ENCODE results near the gene KLHL26.
A peak's percentile ranks its signal among the peaks of the same experiment; 100 is the strongest.
"Not testable (repeated sequence)": the region's sequence is repeated elsewhere in the genome, so short reads cannot be mapped to it uniquely, and the experiment has no call there.

Gene KLHL26

GRCh38 chr19:18636969-18637629, at the start of gene KLHL26:
KLHL26 (plus strand) TSS chr19:18637028; CDS start chr19:18637055, 27 bp downstream.
- DNase-seq (ENCODE audit: low read depth in 2 of 2): no peak

DNA sequence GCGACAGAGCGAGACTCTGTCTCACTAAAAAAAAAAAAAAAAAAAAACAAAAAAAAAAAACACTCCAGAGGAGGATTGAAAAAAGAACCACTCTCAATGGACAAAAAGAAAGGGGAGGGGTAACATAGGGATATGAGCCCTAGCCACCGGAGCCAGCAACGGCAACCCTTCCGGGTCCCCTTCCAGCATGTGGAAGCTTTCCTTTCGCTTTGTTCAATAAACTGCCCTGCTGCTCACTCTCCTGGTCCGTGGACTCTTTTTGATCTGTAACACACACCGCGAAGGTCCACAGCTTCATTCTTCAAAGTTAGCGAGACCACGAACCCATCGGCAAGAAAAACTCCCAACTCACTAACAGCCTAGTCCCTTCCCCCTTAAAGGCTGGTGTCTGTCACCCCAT, 49.3 kb upstream of the KLHL26 start:
- DNase-seq (ENCODE audit: low read depth in 2 of 2): no peak

DNA sequence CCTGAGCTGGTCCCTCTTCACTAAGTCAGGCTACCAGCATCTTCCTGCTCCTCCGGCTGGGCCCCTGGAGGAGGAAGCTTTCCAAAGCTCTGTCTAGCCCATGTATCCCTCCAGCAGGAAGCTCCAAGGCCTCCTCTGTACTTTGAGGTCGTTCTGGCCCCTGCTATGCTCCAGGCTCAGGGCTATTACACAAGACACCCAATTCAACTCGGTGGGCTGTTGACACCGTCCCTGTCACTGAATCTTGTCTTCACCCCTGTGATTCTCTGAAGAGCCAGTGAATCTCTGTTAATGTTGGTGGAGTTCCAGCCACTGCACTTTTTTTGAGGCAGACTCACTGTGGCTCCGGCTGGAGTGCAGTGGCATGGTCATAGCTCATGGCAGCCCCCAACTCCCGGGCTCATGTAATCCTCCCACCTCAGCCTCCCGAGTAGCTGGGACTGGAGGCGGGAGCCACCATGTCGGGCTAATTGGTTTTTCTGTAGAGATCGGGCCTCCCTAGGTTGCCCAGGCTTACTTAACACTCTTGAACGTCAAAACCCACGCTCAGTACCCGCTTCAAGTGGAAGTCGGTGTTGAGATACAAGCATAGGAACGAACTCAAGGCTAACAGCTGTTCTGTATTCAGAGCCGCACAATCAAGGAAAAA, 48.7 kb upstream of the KLHL26 start:
- DNase-seq (ENCODE audit: low read depth in 2 of 2): no peak

- peak; percentile 67 to 79 for DNase-seq (ENCODE audit: low read depth in 2 of 2)
Measured at GRCh38 chr19:18588611-18589379, 48.0 kb upstream of the KLHL26 start, which contains the start of gene REX1BD. REX1BD (plus strand) TSS chr19:18588798; CDS start chr19:18588802, 4 bp downstream.

DNA sequence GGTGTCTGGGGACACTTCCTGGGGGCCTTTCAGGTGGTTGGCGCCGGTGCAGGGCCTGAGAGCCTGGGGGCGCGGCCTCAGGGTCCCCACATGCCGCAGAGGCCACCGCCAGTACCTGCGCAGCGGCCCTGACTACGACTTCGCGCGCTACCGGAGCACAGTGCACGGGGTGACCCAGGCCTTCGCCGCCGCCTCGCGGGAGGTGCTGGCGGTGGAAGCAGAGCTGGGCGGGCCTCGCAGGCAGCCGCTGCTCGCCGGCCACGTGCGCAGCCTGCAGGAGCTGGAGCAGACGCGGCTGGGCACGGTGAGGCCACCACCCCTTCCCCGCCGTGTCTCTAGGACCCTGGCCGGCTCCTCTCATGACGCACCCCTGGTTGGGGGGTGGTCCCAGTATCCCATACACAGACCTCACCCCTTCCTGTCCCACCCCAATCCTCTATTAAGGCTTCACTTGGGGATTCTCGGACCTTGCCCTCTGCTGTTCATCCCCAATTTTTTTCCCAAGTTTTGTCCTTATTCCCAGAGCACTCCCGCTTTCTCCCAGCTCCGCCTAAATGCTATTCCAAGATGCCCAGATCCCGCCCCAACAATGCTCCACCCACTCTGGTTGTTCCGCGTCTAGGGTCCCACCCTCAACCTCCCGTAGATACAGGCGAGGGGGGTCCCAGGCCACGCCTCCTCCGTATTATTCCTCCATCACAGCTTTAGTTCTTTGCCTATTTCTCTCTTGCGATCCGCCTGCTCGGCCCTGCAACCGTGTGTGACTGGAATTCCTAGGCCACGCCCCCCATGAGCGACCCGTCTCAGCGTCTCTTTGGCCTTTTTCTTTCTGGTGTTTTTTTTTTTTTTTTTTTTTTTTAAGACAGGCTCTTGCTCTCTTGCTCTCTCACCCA, 47.2 kb upstream of the KLHL26 start:
- DNase-seq (ENCODE audit: low read depth in 2 of 2): peak; percentile 25 to 37

DNA sequence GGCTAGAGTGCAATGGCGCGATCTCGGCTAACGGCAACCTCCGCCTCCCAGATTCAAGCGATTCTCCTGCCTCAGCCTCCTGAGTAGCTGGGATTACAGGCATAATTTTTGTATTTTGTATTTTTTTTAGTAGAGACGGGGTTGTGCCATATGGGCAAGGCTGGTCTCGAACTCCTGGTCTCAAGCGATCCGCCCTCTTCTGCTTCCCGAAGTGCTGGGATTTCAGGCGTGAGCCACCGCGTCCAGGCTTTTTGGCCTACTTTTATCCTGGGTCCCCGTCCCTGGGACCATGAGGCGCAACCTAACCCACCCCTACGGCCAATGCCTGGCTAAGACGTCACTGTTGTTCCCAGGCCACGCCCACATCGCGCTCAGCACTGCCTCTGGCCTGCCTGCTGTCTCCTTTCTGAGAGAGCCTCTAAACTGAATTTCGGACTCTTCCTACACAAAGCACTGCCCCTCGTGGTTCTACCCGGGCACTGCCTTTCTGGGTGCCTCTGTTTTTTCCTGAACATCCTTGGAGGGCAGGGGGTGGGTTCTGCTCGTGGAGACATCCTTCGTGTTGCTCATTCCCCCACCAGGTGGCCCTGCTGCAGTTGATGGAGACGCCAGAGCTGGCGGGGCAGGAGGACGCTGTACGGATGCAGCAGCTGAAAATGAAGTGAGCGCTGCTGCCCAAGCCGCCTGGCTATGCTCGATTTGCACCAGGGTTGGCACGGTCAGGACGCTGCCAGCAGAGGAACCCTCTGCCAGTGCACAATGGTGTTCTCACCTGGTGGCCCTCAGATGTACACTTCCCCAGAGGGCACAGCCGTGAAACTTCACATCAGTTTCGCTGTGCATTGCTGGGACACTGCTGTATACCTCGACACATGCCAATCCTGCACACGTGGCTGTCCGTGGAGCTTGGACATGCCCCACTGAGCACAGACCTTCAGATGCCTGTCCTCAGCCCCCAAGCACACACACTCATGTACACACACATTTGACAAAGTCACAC, 46.3 kb upstream of the KLHL26 start:
- no peak for DNase-seq (ENCODE audit: low read depth in 2 of 2)

GRCh38 chr19:18591735-18592385, 45.0 kb upstream of the KLHL26 start:
- no peak for DNase-seq (ENCODE audit: low read depth in 2 of 2)

GRCh38 chr19:18592732-18593131, 44.1 kb upstream of the KLHL26 start:
- not testable (repeated sequence) for DNase-seq (ENCODE audit: low read depth in 2 of 2)

- no peak for DNase-seq (ENCODE audit: low read depth in 2 of 2)
Measured at GRCh38 chr19:18593367-18594095, 43.3 kb upstream of the KLHL26 start.

DNA sequence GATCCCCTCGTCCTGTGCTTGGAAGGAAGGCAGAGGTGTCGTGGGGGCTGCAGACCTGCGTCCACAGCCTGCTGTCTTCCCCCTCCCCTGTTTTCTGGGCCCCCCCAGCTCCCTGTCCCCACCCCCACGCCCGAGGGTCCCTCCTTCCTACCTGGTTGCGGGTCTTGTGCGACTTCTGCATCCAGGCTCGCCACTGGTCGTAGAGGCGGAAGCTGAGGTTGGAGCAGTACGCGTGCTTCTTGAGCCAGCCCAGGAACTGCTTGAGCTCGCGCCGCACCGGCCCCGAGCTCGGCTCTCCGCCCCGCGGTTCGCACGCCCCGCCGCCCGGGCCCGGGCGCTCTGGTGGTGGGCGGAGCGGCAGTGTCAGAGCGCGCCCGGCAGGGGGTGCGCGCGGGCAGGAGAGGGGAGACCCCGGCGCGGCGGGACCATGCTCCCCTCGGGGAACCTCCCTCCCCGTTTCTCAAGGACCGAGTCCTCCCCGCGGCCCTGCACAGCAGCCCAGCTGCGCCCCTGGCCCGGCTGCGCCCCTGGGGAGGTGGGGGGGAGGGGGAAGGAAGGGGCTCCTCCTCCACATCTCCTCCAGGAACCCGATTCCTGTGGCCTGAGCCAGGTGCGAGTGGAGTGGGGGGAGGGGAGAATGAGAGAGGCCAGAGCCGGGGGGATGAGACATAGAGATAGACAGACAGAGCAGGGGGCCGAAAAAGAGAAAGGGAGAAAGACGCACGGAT, 42.6 kb upstream of the KLHL26 start:
- DNase-seq (ENCODE audit: low read depth in 2 of 2): peak; percentile 54 to 56

GRCh38 chr19:18594824-18595373, 41.9 kb upstream of the KLHL26 start:
- no peak for DNase-seq (ENCODE audit: low read depth in 2 of 2)

- DNase-seq (ENCODE audit: low read depth in 2 of 2): no peak
Measured at GRCh38 chr19:18595475-18595874, 41.4 kb upstream of the KLHL26 start.

DNA sequence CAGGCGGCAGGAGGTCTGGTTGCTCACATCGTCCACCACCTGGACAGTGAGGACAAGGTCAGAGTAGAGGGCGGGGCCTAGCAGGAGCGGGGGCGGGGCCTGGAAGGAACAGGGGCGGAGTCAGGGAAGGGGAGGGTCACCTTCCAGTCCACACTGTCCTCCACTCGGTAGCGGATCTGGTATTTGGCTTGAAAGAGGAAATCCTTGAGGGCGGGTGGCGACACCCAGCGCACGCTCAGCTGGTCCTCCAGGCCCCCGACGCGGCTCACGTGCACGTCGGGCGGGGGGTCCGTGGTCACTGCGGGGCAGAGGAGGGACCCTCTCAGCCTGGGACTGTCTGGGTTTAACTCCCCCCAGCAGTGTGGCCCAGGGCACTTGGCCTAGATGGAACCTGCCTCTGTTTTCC, 40.1 kb upstream of the KLHL26 start:
- no peak for DNase-seq (ENCODE audit: low read depth in 2 of 2)

- DNase-seq (ENCODE audit: low read depth in 2 of 2): no peak
Measured at GRCh38 chr19:18597809-18598660, 38.8 kb upstream of the KLHL26 start.

- no peak for DNase-seq (ENCODE audit: low read depth in 2 of 2)
Measured at GRCh38 chr19:18599485-18599884, 37.3 kb upstream of the KLHL26 start.

DNA sequence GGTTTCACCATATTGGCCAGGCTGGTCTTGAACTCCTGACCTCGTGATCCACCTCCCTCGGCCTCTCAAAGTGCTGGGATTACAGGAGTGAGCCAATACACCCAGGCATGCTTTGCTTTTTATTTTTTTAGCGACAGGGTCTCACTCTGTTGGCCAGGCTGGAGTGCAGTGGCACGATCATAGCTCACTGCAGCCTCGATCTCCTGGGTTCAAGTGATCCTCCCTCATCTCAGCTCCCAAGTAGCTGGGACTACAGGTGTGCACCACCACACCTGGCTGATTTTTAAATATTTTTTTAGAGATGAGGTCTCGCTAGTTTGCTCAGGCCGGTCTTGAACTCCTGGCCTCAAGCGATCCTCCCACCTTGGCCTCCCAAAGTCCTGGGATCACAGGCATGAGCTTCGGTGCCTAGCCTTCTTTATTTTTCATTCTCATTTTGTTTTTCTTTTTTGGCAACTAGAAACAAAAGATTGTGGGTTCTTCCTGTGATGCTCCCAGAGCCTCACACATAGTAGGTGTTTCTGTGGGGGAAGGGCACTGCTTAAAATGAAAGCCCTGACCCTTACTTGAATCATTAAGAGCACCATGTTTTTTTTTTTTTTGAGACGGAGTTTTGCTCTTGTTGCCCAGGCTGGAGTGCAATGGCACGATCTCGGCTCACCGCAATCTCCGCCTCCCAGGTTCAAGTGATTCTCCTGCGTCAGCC, 36.0 kb upstream of the KLHL26 start:
- DNase-seq (ENCODE audit: low read depth in 2 of 2): not testable (repeated sequence)

DNA sequence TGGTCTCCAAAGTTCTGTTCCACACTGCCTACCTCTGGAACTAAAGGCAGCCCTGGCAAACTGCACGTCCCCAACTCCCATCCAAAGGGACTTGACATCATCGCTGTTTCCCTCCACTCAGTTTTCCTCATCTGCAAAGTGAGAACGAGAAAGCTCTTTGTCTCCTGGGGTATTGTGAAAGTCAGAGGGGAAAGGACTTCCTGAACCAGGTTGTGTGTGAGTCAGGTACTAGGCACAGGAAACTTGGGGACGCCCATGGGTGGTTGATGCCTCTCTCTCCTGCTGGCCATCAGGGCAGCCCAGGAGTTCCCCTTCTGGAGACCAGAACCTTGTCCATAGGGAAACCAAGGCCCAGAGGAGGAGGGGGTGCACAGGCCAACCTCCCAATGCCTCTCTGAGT, 35.0 kb upstream of the KLHL26 start:
- DNase-seq (ENCODE audit: low read depth in 2 of 2): no peak
